Nephron progenitor cell (in vitro differentiated cells): ENCODE data around the gene HLCS.

Source experiments
- DNase-seq: peaks from one replicate; pipeline ENCODE4 v3.0.0; 2021
- H3K27ac Mint-ChIP-seq: 2 replicates; pipeline ENCODE4 v1.8.0; 2021; ENCODE audit warnings: mild to moderate bottlenecking, moderate library complexity, mixed read lengths
- H3K27me3 Mint-ChIP-seq: 2 replicates; pipeline ENCODE4 v1.8.0; 2021; ENCODE audit warnings: mild to moderate bottlenecking, low read depth, mixed read lengths; ENCODE audit not compliant: poor library complexity
- H3K36me3 Mint-ChIP-seq: 2 replicates; pipeline ENCODE4 v1.8.0; 2021; ENCODE audit warnings: low read depth, mixed read lengths
- H3K4me1 Mint-ChIP-seq: 2 replicates; pipeline ENCODE4 v1.8.0; 2021; ENCODE audit warnings: mixed read lengths
- H3K4me3 Mint-ChIP-seq: 2 replicates; pipeline ENCODE4 v1.8.0; 2021; ENCODE audit warnings: mild to moderate bottlenecking, moderate library complexity, mixed read lengths
- H3K9me3 Mint-ChIP-seq: 2 replicates; pipeline ENCODE4 v1.8.0; 2021; ENCODE audit warnings: mild to moderate bottlenecking, moderate library complexity, mixed read lengths
- CTCF ChIP-seq: fragments of 200-600 bp; sonication (generic); IDR thresholded peaks from 2 replicates; pipeline ENCODE4 v1.5.0; 2021; ENCODE audit warnings: antibody characterized with exemption

HLCS gene

GRCh38 chr21:36803051-36803645 is 163.3 kb downstream of the HLCS start:
- H3K27me3 Mint-ChIP-seq = peaks cover 12% of the 10 kb centered on the region

GRCh38 chr21:36800734-36801133 is 165.7 kb downstream of the HLCS start:
- TF ChIP-seq CTCF = no peak
- no peak overlapping the region for H3K27ac Mint-ChIP-seq
- peaks cover 34% of the 10 kb centered on the region for H3K4me1 Mint-ChIP-seq
- peaks cover 41% of the 10 kb centered on the region for H3K9me3 Mint-ChIP-seq
- no peak for DNase-seq
- peaks cover 39% of the 10 kb centered on the region for H3K36me3 Mint-ChIP-seq
- peaks cover 12% of the 10 kb centered on the region for H3K27me3 Mint-ChIP-seq
- H3K4me3 Mint-ChIP-seq = no peak overlapping the region

More at GRCh38 chr21:36803051-36803645, 163.3 kb downstream of the HLCS start:
- peaks cover 19% of the 10 kb centered on the region for H3K9me3 Mint-ChIP-seq
- no peak for DNase-seq
- TF ChIP-seq CTCF = no peak
- H3K4me3 Mint-ChIP-seq = no peak overlapping the region
- peaks cover 21% of the 10 kb centered on the region for H3K36me3 Mint-ChIP-seq
- H3K27ac Mint-ChIP-seq = no peak overlapping the region
- peaks cover 51% of the 10 kb centered on the region for H3K4me1 Mint-ChIP-seq

GRCh38 chr21:36799869-36800268 is 166.6 kb downstream of the HLCS start:
- Mint-ChIP-seq H3K27ac (no peak overlapping the region), H3K36me3 (peaks cover 41% of the 10 kb centered on the region), H3K4me3 (no peak overlapping the region), H3K9me3 (peaks cover 43% of the 10 kb centered on the region), H3K4me1 (peaks cover 25% of the 10 kb centered on the region), H3K27me3 (peaks cover 9% of the 10 kb centered on the region)
- no peak for DNase-seq
- no peak for TF ChIP-seq CTCF

- no peak for DNase-seq
- Mint-ChIP-seq H3K27me3 (peaks cover 9% of the 10 kb centered on the region), H3K9me3 (peaks cover 50% of the 10 kb centered on the region), H3K4me3 (no peak overlapping the region), H3K4me1 (peaks cover 11% of the 10 kb centered on the region), H3K36me3 (peaks cover 46% of the 10 kb centered on the region), H3K27ac (no peak overlapping the region)
- TF ChIP-seq CTCF = no peak
Measured at GRCh38 chr21:36798491-36798890, 168.0 kb downstream of the HLCS start.

GRCh38 chr21:36796070-36796469 is 170.4 kb downstream of the HLCS start:
- no peak overlapping the region for H3K4me3 Mint-ChIP-seq
- peaks cover 20% of the 10 kb centered on the region for H3K4me1 Mint-ChIP-seq
- peaks cover 11% of the 10 kb centered on the region for H3K27me3 Mint-ChIP-seq
- H3K27ac Mint-ChIP-seq = no peak overlapping the region
- no peak for TF ChIP-seq CTCF
- peaks cover 46% of the 10 kb centered on the region for H3K36me3 Mint-ChIP-seq
- peaks cover 50% of the 10 kb centered on the region for H3K9me3 Mint-ChIP-seq
- no peak for DNase-seq

- H3K9me3 Mint-ChIP-seq = peaks cover 25% of the 10 kb centered on the region
- no peak for TF ChIP-seq CTCF
- H3K36me3 Mint-ChIP-seq = peaks cover 25% of the 10 kb centered on the region
- no peak overlapping the region for H3K4me3 Mint-ChIP-seq
- no peak for DNase-seq
- peaks cover 7% of the 10 kb centered on the region for H3K27me3 Mint-ChIP-seq
- peaks cover 40% of the 10 kb centered on the region for H3K4me1 Mint-ChIP-seq
- no peak overlapping the region for H3K27ac Mint-ChIP-seq
Measured at GRCh38 chr21:36792505-36792967, 173.9 kb downstream of the HLCS start.
